ENCODE data around the gene NAB1.

Gene NAB1

DNA sequence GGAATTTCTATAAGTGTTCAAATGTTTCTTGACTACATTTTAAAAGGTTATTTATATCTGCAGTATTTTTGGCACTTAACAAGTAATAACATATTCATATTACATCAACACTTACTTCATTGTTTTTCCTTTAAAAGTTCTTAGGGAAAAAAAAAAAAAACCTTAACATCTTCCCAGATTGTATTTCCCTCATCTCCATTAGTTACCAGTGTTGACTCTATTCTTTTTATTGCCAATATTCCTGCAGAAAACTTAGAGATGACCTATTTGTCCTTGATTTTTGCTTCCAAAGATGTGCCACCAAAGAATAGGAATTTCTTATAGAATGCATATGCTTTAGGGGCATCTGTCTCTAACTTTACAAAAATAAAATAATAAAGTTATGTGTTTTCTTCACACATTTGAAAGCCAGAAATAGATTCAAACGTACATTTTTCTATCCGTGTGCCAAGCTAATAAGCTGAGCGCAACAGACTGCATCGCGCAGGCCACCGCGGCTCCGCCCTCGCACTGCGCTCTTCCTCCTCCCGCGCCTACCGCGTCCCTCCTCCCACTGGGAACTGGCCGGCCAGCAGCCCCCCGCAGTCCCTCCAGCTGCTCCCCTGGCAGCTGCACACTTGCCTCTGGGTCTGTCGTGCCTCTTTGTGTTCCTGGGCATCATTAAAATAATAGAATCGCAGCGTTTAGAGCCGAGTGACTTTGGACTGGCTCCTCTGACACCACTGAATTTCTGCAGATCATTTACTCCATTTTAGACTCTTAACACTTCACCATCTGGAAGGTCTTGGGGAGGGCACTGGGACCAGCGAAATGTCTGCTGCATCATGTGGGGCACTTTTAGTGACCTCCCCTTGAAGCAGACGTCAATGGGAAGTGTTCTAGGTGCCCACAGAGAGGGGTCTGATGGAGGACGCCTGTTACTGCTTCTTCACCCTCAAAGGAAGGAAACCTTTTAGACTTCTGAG is 21.2 kb upstream of the NAB1 start:
- peak overlapping the region; percentile 50 for H3K27ac Mint-ChIP-seq
- H3K36me3 Mint-ChIP-seq (ENCODE audit: low read depth): peaks cover 1% of the 10 kb centered on the region
- H3K27me3 Mint-ChIP-seq (ENCODE audit: low read depth): peaks cover 11% of the 10 kb centered on the region
- H3K9me3 Mint-ChIP-seq: peaks cover 5% of the 10 kb centered on the region
- peaks cover 10% of the 10 kb centered on the region for H3K4me1 Mint-ChIP-seq (ENCODE audit: low read depth)
- H3K4me3 Mint-ChIP-seq: peak overlapping the region; percentile 89

- peaks cover 11% of the 10 kb centered on the region for H3K27me3 Mint-ChIP-seq (ENCODE audit: low read depth)
- peaks cover 5% of the 10 kb centered on the region for H3K9me3 Mint-ChIP-seq
- H3K4me1 Mint-ChIP-seq (ENCODE audit: low read depth): peaks cover 10% of the 10 kb centered on the region
- peak overlapping the region; percentile 89 for H3K4me3 Mint-ChIP-seq
- no peak overlapping the region for H3K27ac Mint-ChIP-seq
- H3K36me3 Mint-ChIP-seq (ENCODE audit: low read depth): peaks cover 1% of the 10 kb centered on the region
Observed at GRCh38 chr2:190628591-190629319, 20.1 kb upstream of the NAB1 start.

DNA sequence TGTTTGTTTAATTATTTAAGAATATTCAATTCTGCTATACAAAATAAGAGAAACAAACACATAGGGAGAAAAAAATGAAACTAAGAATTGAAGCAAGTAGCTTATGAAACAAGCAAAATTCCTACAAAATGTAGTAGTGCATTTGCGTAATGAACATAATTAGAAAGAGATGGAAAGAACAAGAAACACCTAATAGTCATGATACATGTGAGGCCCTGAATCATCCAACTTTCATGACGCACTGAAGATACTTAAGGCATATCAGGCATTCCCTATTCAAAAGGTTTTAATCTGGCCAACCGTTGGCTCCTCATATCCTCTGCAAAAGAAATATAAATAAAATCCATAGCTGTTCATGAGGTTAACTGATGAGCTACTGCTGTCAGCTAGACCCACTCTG is 14.5 kb upstream of the NAB1 start:
- no peak overlapping the region for H3K4me3 Mint-ChIP-seq
- H3K4me1 Mint-ChIP-seq (ENCODE audit: low read depth): no peaks in the 10 kb centered on the region
- H3K27ac Mint-ChIP-seq: no peak overlapping the region
- no peaks in the 10 kb centered on the region for H3K9me3 Mint-ChIP-seq
- H3K36me3 Mint-ChIP-seq (ENCODE audit: low read depth): no peaks in the 10 kb centered on the region
- H3K27me3 Mint-ChIP-seq (ENCODE audit: low read depth): no peaks in the 10 kb centered on the region

GRCh38 chr2:190635781-190636180 is 13.1 kb upstream of the NAB1 start:
- no peaks in the 10 kb centered on the region for H3K27me3 Mint-ChIP-seq (ENCODE audit: low read depth)
- no peaks in the 10 kb centered on the region for H3K9me3 Mint-ChIP-seq
- no peaks in the 10 kb centered on the region for H3K4me1 Mint-ChIP-seq (ENCODE audit: low read depth)
- no peak overlapping the region for H3K27ac Mint-ChIP-seq
- no peak overlapping the region for H3K4me3 Mint-ChIP-seq
- H3K36me3 Mint-ChIP-seq (ENCODE audit: low read depth): no peaks in the 10 kb centered on the region

DNA sequence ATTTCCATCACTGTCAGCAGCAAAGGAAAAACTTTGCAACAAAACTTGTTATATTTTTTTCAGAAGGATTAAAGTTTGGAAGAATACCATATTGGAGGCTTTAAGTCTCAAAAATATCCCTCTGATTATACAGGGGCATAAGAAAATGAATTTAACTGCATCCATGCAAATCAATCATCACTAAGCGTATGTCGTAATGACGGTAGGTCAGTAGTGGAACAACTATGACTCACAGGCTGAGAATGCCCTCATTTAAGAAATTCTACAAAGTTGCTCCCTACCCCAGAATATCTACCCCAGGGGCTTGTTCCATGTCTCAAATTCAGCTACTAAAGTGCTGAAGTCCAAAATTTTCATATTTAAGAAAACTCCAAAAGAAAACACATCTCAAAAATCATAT is 12.5 kb upstream of the NAB1 start:
- Mint-ChIP-seq H3K36me3 (ENCODE audit: low read depth) (no peaks in the 10 kb centered on the region), H3K27me3 (ENCODE audit: low read depth) (no peaks in the 10 kb centered on the region), H3K4me3 (no peak overlapping the region), H3K9me3 (no peaks in the 10 kb centered on the region), H3K27ac (no peak overlapping the region), H3K4me1 (ENCODE audit: low read depth) (no peaks in the 10 kb centered on the region)

GRCh38 chr2:190637281-190637734 is 11.6 kb upstream of the NAB1 start:
- Mint-ChIP-seq H3K4me3 (no peak overlapping the region), H3K36me3 (ENCODE audit: low read depth) (no peaks in the 10 kb centered on the region), H3K27me3 (ENCODE audit: low read depth) (no peaks in the 10 kb centered on the region), H3K27ac (no peak overlapping the region), H3K4me1 (ENCODE audit: low read depth) (no peaks in the 10 kb centered on the region), H3K9me3 (no peaks in the 10 kb centered on the region)

- no peak overlapping the region for H3K4me3 Mint-ChIP-seq
- H3K27ac Mint-ChIP-seq: no peak overlapping the region
- H3K9me3 Mint-ChIP-seq: no peaks in the 10 kb centered on the region
- H3K4me1 Mint-ChIP-seq (ENCODE audit: low read depth): no peaks in the 10 kb centered on the region
- no peaks in the 10 kb centered on the region for H3K27me3 Mint-ChIP-seq (ENCODE audit: low read depth)
- no peaks in the 10 kb centered on the region for H3K36me3 Mint-ChIP-seq (ENCODE audit: low read depth)
Observed at GRCh38 chr2:190637903-190638618, 10.8 kb upstream of the NAB1 start.

GRCh38 chr2:190640117-190640516 is 8.8 kb upstream of the NAB1 start:
- Mint-ChIP-seq H3K4me3 (no peak overlapping the region), H3K4me1 (ENCODE audit: low read depth) (no peaks in the 10 kb centered on the region), H3K27ac (no peak overlapping the region), H3K27me3 (ENCODE audit: low read depth) (no peaks in the 10 kb centered on the region), H3K9me3 (no peaks in the 10 kb centered on the region), H3K36me3 (ENCODE audit: low read depth) (no peaks in the 10 kb centered on the region)

DNA sequence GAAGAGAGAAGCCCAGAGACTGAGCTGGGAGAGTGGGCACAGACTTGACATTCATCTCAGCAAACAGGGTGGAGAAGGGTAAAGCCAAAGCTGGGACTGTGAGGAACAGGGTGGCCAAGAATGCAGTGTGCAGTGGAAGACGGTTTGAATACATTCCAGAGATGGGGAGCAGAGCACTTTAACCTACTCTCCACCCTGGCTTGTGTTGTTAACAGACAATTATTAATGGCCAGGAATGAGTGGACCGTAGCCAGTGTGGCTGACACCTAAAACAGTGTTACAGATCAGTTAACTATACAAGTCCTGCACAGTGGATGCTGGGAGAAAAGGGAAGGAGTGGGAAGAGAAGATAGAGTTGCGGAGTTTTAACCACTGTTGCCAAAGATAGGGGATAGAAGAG is 7.4 kb upstream of the NAB1 start:
- H3K9me3 Mint-ChIP-seq: no peaks in the 10 kb centered on the region
- H3K4me3 Mint-ChIP-seq: no peak overlapping the region
- H3K27me3 Mint-ChIP-seq (ENCODE audit: low read depth): no peaks in the 10 kb centered on the region
- H3K36me3 Mint-ChIP-seq (ENCODE audit: low read depth): no peaks in the 10 kb centered on the region
- H3K27ac Mint-ChIP-seq: no peak overlapping the region
- H3K4me1 Mint-ChIP-seq (ENCODE audit: low read depth): peaks cover 5% of the 10 kb centered on the region

- peaks cover 4% of the 10 kb centered on the region for H3K36me3 Mint-ChIP-seq (ENCODE audit: low read depth)
- no peaks in the 10 kb centered on the region for H3K27me3 Mint-ChIP-seq (ENCODE audit: low read depth)
- no peak overlapping the region for H3K27ac Mint-ChIP-seq
- H3K9me3 Mint-ChIP-seq: no peaks in the 10 kb centered on the region
- H3K4me3 Mint-ChIP-seq: peak overlapping the region; percentile 4
- peaks cover 27% of the 10 kb centered on the region for H3K4me1 Mint-ChIP-seq (ENCODE audit: low read depth)
Observed at GRCh38 chr2:190646780-190647522, 1.9 kb upstream of the NAB1 start.

DNA sequence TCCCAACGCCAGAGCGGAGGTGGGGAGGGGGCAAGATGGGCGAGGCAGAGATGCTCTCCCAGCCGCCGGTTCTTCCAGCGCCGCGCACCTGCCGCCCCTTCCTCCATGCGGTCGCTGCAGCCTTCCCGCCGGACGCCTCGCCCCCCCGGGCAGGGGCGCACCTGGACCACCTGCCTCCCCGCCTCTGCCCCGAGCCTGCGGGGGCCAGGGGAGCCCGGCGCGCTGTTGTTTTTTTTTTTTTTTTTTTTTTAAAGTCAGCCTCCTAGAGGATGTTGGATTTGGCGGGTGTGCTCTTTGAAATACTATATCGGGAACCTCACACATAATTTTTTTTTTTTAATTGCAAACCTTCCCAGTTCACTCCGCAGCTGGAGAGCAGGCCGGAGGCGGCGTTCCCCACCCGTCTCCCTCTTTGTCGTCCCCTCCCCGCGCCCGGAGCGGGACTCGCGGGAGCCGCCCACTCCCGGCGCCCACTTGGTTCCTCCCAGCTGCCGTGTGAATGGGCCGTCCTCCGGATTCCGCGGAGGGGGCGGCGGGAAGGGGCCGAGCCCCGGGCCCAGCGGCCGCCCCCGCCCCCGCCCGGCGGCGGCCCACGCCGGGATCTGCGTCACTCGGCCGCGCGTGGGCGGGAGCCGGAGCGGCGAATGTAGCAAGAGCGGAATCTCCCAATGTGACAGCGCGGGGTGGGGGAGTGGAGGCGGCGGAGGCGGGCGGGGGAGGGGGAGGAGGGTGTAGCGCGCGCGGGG is 421 bp upstream of the NAB1 start:
- peaks cover 28% of the 10 kb centered on the region for H3K4me1 Mint-ChIP-seq (ENCODE audit: low read depth)
- no peaks in the 10 kb centered on the region for H3K9me3 Mint-ChIP-seq
- peak overlapping the region; percentile 69 for H3K4me3 Mint-ChIP-seq
- H3K27me3 Mint-ChIP-seq (ENCODE audit: low read depth): no peaks in the 10 kb centered on the region
- H3K27ac Mint-ChIP-seq: peak overlapping the region; percentile 71
- peaks cover 4% of the 10 kb centered on the region for H3K36me3 Mint-ChIP-seq (ENCODE audit: low read depth)

DNA sequence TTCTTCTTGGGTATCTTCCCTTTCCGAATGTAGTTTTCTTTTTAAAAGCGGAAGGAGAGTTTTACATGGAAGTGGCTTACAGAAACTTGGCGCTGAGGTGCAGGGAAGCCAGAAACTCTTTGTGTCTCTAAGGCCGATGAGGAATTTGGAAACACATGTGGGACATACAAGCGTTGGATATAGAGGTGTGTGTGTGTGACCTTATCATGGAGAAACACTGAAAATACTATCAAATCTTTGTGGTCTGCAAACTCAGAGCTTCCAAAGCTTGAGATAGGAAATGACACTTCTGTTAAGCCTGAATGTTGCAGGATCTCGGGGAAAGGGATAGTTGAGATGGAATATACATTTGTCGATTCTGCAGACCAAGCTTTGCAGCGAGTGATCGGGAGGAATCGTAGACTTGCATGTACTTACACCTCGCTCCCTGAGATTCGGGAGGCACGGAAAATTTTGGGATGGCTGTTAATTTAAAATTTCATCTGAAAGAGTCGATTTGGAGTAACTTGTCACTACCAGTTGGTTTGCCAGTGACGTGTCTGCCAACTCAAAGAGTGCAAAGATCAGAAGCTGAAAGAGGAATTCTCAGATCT is 1.0 kb downstream of the NAB1 start:
- Mint-ChIP-seq H3K9me3 (no peaks in the 10 kb centered on the region), H3K27ac (peak overlapping the region; percentile 90), H3K36me3 (ENCODE audit: low read depth) (peaks cover 4% of the 10 kb centered on the region), H3K4me1 (ENCODE audit: low read depth) (peaks cover 28% of the 10 kb centered on the region), H3K27me3 (ENCODE audit: low read depth) (no peaks in the 10 kb centered on the region), H3K4me3 (peak overlapping the region; percentile 96)

DNA sequence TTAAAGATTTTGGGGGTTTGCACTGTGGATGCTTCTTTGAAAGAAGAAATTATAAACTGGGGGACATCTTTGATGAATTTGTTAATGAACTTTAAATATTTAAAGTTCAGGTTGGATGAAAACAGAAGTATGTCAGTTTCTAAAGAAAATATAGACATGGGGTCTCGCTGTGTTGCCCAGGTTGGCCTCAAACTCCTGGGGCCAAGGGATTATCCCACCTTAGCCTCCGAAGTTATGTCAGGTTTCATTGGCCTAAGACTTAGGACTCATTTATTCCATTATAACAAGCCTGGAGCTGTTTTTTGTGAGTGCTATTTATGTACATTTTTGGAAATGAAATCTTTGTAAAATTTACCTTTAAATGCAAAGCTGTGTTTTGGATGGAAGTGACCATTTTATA is 2.5 kb downstream of the NAB1 start:
- Mint-ChIP-seq H3K4me1 (ENCODE audit: low read depth) (peaks cover 30% of the 10 kb centered on the region), H3K27me3 (ENCODE audit: low read depth) (no peaks in the 10 kb centered on the region), H3K36me3 (ENCODE audit: low read depth) (peaks cover 4% of the 10 kb centered on the region), H3K4me3 (peak overlapping the region; percentile 50), H3K9me3 (no peaks in the 10 kb centered on the region), H3K27ac (no peak overlapping the region)
